ENCODE measurements around the gene INTS1.
A peak's percentile ranks its signal among the peaks of the same experiment; 100 is the strongest.

Gene INTS1

DNA sequence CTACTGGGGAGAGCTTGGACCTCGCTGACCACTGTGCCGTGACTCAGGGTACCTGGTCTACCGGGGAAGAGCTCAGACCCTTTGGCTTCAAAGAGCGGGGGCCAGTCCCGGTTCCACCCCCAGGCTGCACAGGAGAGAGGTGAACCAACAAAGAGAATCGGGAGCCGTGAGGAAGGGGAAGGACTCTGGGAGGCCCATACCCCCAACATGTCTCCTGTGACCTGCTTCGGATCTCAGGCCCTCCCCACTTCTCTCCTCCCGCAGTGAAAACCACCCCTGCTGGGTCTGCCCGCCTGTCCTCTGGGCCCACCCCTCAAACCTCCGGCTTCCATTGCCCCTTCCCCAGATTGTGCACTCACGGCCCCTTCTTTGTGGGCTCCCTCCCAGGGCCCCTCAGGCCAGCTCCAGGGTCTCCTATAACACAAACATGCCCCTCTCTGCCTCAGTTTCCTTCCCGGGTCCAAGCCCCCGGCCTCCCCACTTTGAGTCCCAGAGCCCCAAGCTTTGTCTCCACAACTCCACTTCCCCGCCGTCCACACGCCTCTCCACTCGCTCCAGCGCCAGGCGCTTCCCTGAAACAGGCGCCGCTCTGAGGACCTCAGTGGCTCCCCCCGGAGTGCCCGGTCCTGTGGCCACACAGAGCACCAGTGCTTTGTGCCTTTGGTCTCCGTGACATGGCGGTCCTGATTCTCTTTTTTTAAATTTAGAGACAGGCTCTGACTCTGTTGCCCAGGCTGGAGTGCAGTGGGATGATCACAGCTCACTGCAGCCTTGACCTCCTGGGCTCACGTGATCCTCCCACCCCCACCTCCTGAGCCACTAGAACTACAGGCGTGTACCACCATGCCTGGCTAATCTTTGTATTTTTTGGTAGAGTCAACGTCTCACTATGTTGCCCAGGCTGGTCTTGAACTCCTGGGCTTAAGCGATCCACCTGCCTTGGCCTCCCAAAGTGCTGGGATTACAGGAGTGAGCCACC, 7.5 kb upstream of the INTS1 start:
- TF ChIP-seq POU2F2 (IDR thresholded peaks at IDR 0.05; ENCODE audit: low read depth, low read length) (no peak), SPI1 (IDR thresholded peaks at IDR 0.05; ENCODE audit: low read depth, low read length) (no peak), POLR2AphosphoS5 (IDR thresholded peaks at IDR 0.05; ENCODE audit: low read depth, low read length) (no peak), POLR2A (IDR thresholded peaks at IDR 0.05; ENCODE audit: low read depth, low read length) (no peak), PAX5 (IDR thresholded peaks at IDR 0.05; ENCODE audit: insufficient read depth, low read length, severe bottlenecking) (no peak), TAF1 (IDR thresholded peaks at IDR 0.05; ENCODE audit: low read depth, low read length) (no peak)
- DNase-seq (ENCODE audit: insufficient read length, low spot score) (no peak), FAIRE-seq (no peak)

DNA sequence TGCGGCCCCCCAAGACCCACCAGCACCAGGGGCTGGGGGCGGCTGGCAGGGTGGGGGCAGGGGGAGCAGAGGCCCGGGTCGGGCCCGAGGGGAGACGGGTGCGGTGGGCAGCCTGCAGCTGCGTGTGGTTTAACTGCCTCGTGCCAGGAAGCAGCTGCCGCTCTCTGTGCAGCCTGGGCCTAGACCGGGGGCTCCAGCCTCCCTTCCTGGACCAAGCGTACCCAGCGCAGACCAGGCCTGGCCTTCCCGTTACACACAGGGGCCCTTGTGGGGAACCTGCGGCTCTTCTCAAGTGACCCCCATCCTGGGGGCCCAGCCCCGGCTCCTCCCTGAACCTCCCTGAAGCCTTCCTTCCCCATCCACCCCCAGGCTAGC, 6.6 kb upstream of the INTS1 start:
- TF ChIP-seq POLR2AphosphoS5 (IDR thresholded peaks at IDR 0.05; ENCODE audit: low read depth, low read length) (no peak), POU2F2 (IDR thresholded peaks at IDR 0.05; ENCODE audit: low read depth, low read length) (no peak), SPI1 (IDR thresholded peaks at IDR 0.05; ENCODE audit: low read depth, low read length) (no peak), TAF1 (IDR thresholded peaks at IDR 0.05; ENCODE audit: low read depth, low read length) (no peak), PAX5 (IDR thresholded peaks at IDR 0.05; ENCODE audit: insufficient read depth, low read length, severe bottlenecking) (no peak), POLR2A (IDR thresholded peaks at IDR 0.05; ENCODE audit: low read depth, low read length) (no peak)
- DNase-seq (ENCODE audit: insufficient read length, low spot score) = no peak
- no peak for FAIRE-seq

DNA sequence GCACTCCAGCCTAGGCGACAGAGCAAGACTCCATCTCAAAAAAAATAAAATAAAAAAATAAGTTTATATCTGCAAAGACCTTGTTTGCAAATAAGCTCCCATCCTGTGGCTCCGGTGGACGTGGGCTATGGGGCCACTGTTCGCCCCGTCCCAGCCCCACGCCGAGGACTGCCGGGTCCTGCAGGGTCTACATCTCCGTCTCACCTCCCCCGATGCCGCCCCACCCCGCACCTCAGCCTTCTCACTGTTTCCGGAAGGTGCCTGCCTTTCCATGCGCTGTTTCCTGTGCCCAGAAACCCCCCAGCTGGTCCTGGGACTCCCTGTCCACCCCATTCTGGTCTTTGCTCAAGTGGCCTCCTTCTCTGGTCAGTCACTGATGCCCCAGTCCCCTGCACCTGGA, 5.0 kb upstream of the INTS1 start:
- DNase-seq (ENCODE audit: insufficient read length, low spot score) (no peak), FAIRE-seq (no peak)
- TF ChIP-seq POU2F2 (IDR thresholded peaks at IDR 0.05; ENCODE audit: low read depth, low read length) (no peak), POLR2AphosphoS5 (IDR thresholded peaks at IDR 0.05; ENCODE audit: low read depth, low read length) (no peak), SPI1 (IDR thresholded peaks at IDR 0.05; ENCODE audit: low read depth, low read length) (no peak)

DNA sequence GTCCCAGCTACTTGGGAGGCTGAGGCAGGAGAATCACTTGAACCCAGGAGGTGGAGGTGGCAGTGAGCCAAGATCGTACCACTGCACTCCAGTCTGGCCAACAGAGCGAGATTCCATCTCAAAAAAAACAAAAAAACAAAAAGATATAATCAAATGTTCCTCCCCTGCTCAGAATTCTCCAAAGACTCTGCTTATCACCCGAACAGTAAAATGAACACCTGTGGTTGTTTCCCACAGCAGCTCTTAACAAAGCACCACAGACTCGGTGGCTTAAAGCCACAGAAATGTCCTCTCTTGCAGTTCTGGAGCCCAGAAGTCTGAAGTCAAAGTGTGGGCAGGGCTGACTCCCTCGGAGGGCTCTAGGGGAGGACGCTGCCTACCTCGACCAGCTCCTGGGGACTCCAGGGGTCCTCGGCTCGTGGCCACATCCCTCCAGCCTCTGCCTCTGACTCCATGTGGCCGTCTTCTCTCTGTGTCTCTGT, 4.1 kb upstream of the INTS1 start:
- DNase-seq (ENCODE audit: insufficient read length, low spot score) = no peak
- no peak for FAIRE-seq
- no peak for TF ChIP-seq SPI1 (IDR thresholded peaks at IDR 0.05; ENCODE audit: low read depth, low read length)
- TF ChIP-seq POLR2A (IDR thresholded peaks at IDR 0.05; ENCODE audit: low read depth, low read length) = no peak
- TF ChIP-seq POU2F2 (IDR thresholded peaks at IDR 0.05; ENCODE audit: low read depth, low read length) = no peak
- no peak for TF ChIP-seq TAF1 (IDR thresholded peaks at IDR 0.05; ENCODE audit: low read depth, low read length)
- TF ChIP-seq POLR2AphosphoS5 (IDR thresholded peaks at IDR 0.05; ENCODE audit: low read depth, low read length) = no peak
- no peak for TF ChIP-seq PAX5 (IDR thresholded peaks at IDR 0.05; ENCODE audit: insufficient read depth, low read length, severe bottlenecking)

DNA sequence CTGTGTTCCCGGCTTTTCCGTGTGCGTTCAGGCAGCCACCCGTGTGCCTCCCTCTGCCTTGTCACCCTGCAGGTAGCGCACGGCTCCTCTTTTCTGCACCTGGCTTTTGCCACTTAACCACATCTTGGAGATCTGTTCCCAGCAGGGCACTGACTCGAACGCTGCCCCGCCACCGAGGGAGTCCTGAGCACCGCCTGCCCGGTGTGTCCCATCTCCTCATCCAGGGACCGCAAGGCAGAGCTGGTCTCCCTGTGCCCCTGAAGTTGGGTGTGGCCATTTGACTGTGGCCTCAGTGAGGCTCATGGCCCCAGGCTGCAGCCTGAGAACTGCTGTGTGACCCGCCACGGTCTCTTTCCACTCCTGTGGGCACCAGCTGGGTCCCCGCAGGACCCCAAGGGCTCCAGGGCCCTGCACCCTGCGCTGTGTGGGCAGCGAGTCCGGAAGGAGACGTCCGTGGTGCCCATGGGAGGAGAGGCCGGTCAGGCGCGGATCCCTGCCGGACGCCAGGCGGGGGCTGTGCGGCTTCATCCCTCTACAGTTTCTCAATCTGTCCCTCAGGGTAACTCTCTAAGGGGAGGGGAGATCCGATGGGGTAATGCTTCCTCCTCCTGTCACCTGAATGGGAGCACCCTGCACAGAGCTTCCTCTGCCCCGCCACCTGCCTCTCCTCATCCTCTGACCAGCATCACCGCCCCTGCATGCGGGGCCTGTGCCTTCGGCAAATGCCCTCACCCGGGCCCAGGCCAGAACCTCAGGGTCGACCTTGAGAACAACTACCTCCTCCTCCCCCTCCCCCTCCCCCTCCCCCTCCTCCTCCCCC, 1.8 kb upstream of the INTS1 start:
- TF ChIP-seq POLR2AphosphoS5 (IDR thresholded peaks at IDR 0.05; ENCODE audit: low read depth, low read length) (no peak), POU2F2 (IDR thresholded peaks at IDR 0.05; ENCODE audit: low read depth, low read length) (no peak)
- FAIRE-seq (peak; percentile 66), DNase-seq (ENCODE audit: insufficient read length, low spot score) (no peak)

DNA sequence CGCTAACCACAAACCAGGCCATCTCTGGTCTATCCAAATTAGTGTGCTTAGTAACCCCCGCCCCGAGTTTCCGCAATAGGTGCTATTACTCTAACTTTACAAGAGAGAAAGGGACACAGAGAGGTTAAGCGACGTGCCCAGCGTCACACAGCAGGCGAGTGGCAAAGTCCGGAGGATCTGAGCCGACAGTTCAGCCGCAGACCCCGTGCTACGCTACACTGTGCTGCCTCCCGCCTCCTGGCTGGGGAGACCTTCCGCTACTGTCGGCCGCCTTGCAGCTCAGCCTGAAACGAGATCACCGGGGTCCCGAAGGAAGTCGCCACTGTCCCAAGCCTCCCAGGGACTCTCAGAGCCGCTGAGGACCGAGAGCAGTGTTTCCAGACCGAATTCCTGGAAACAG, 799 bp downstream of the INTS1 start:
- TF ChIP-seq POLR2A (IDR thresholded peaks at IDR 0.05; ENCODE audit: low read depth, low read length) (no peak), SPI1 (IDR thresholded peaks at IDR 0.05; ENCODE audit: low read depth, low read length) (no peak), PAX5 (IDR thresholded peaks at IDR 0.05; ENCODE audit: insufficient read depth, low read length, severe bottlenecking) (no peak), POLR2AphosphoS5 (IDR thresholded peaks at IDR 0.05; ENCODE audit: low read depth, low read length) (no peak), POU2F2 (IDR thresholded peaks at IDR 0.05; ENCODE audit: low read depth, low read length) (no peak), TAF1 (IDR thresholded peaks at IDR 0.05; ENCODE audit: low read depth, low read length) (no peak)
- FAIRE-seq (no peak), DNase-seq (ENCODE audit: insufficient read length, low spot score) (no peak)

DNA sequence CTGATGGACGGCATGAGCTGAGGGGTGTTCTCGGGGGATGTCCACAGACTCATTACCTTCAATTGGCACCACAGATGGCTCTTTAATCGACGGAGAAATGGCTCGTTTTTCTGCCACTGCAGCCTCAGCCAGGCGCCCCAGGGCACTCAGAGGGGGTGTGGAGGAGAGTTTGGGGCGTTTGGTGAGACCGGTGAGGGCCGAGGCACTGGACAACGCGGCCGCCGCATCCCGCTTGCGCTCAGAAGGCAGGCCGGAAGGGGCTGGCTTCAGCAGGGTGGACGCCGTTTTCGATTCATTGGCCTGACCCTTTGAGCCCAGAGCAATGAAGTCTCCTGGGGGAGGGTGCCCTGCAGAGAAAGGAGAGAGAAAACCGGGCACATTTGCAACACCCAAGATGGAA, 1.3 kb downstream of the INTS1 start:
- TF ChIP-seq PAX5 (IDR thresholded peaks at IDR 0.05; ENCODE audit: insufficient read depth, low read length, severe bottlenecking) (no peak), POU2F2 (IDR thresholded peaks at IDR 0.05; ENCODE audit: low read depth, low read length) (no peak), SPI1 (IDR thresholded peaks at IDR 0.05; ENCODE audit: low read depth, low read length) (no peak), POLR2AphosphoS5 (IDR thresholded peaks at IDR 0.05; ENCODE audit: low read depth, low read length) (no peak), POLR2A (IDR thresholded peaks at IDR 0.05; ENCODE audit: low read depth, low read length) (no peak), TAF1 (IDR thresholded peaks at IDR 0.05; ENCODE audit: low read depth, low read length) (no peak)
- FAIRE-seq (no peak), DNase-seq (ENCODE audit: insufficient read length, low spot score) (no peak)

DNA sequence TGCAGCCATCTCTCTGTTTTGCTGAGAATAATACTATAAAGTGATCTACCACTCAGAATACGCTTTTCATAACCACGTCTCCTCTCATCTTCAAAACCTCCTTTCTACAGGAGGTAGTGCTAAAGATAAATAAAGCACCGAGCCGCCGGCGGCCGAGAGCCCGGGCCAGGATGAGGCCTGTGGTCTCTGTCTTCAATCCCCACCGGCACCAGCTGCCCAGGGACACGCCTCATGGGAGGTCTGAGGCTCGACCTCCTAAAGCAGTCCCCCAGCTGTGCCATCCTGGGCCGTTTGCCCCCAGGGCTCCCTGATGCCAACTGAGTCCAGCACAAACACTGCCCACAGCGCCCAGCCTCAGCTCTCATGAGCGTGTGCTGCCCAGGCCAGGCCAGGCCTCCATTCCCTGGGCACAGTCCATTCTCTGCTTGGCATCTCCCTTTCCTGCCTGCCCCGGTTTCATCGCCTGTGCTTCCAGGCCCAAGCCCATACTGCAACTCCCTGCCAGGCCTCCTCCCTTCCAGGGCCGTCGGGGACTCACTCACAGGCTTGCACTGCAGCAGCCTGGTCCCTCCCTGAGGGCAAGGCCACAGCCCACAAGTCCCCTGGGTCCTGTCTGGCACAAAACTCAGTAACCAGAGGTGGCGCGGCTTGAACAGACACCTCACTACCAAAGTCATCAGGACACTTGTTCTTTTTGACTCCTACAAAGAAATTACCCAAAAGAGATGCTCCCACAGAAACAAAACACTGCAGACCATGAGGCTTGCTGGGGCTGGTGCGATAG, 2.5 kb downstream of the INTS1 start:
- FAIRE-seq (no peak), DNase-seq (ENCODE audit: insufficient read length, low spot score) (no peak)
- TF ChIP-seq TAF1 (IDR thresholded peaks at IDR 0.05; ENCODE audit: low read depth, low read length) = no peak
- no peak for TF ChIP-seq POLR2A (IDR thresholded peaks at IDR 0.05; ENCODE audit: low read depth, low read length)
- TF ChIP-seq SPI1 (IDR thresholded peaks at IDR 0.05; ENCODE audit: low read depth, low read length) = no peak
- TF ChIP-seq PAX5 (IDR thresholded peaks at IDR 0.05; ENCODE audit: insufficient read depth, low read length, severe bottlenecking) = no peak
- TF ChIP-seq POU2F2 (IDR thresholded peaks at IDR 0.05; ENCODE audit: low read depth, low read length) = no peak
- no peak for TF ChIP-seq POLR2AphosphoS5 (IDR thresholded peaks at IDR 0.05; ENCODE audit: low read depth, low read length)
